Measurements from ENCODE around the gene SLC35F1.

The SLC35F1 gene

GRCh38 chr6:118083711-118084110, 176.6 kb downstream of the SLC35F1 start:
- no CpG with 5 or more reads among the region's 2 CpGs for WGBS (ENCODE audit: insufficient coverage)
- no peak overlapping the region for H3K27ac ChIP-seq (ENCODE audit: insufficient read depth in 1 of 2, low read depth in 1 of 2, low read length in 2 of 2, poor library complexity in 1 of 2, severe bottlenecking in 2 of 2)
- no peaks in the 10 kb centered on the region for H3K4me1 ChIP-seq (ENCODE audit: control extremely low read depth in 1 of 4, control insufficient read depth in 4 of 4, insufficient read depth in 4 of 4, low read length in 3 of 4)
- POLR2A ChIA-PET: no interaction called here
- CTCF ChIA-PET: no interaction called here
- H3K27me3 ChIP-seq (replicated peaks in 2 of 5; ENCODE audit: control insufficient read depth in 4 of 5, insufficient read depth in 5 of 5, low read length in 4 of 5): peaks cover 0 to 3% (median 0%) of the 10 kb centered on the region in 5 experiments
- no peak overlapping the region for H3K4me3 ChIP-seq (ENCODE audit: control insufficient read depth in 1 of 7, extremely low read depth in 1 of 7, insufficient read depth in 4 of 7, low read depth in 2 of 7, low read length in 6 of 7)
- no peaks in the 10 kb centered on the region for H3K36me3 ChIP-seq (ENCODE audit: control insufficient read depth in 4 of 4, insufficient read depth in 4 of 4, low read length in 3 of 4)
- DNase-seq: no peak
- H3K9me3 ChIP-seq (ENCODE audit: control extremely low read depth in 1 of 5, control insufficient read depth in 4 of 5, insufficient read depth in 2 of 5, low read depth in 1 of 5, low read length in 4 of 5): no peaks in the 10 kb centered on the region

- ChIA-PET CTCF (no interaction called here), POLR2A (no interaction called here)
- no peak overlapping the region for H3K4me3 ChIP-seq (ENCODE audit: control insufficient read depth in 1 of 7, extremely low read depth in 1 of 7, insufficient read depth in 4 of 7, low read depth in 2 of 7, low read length in 6 of 7)
- no peaks in the 10 kb centered on the region for H3K4me1 ChIP-seq (ENCODE audit: control extremely low read depth in 1 of 4, control insufficient read depth in 4 of 4, insufficient read depth in 4 of 4, low read length in 3 of 4)
- H3K27me3 ChIP-seq (replicated peaks in 2 of 5; ENCODE audit: control insufficient read depth in 4 of 5, insufficient read depth in 5 of 5, low read length in 4 of 5): peaks cover 0 to under 1% (median 0%) of the 10 kb centered on the region in 5 experiments
- no peaks in the 10 kb centered on the region for H3K36me3 ChIP-seq (ENCODE audit: control insufficient read depth in 4 of 4, insufficient read depth in 4 of 4, low read length in 3 of 4)
- H3K27ac ChIP-seq (ENCODE audit: insufficient read depth in 1 of 2, low read depth in 1 of 2, low read length in 2 of 2, poor library complexity in 1 of 2, severe bottlenecking in 2 of 2): no peak overlapping the region
- DNase-seq: no peak
- WGBS (ENCODE audit: insufficient coverage): 100% methylated on average over 1 of the region's 2 CpGs
- no peaks in the 10 kb centered on the region for H3K9me3 ChIP-seq (ENCODE audit: control extremely low read depth in 1 of 5, control insufficient read depth in 4 of 5, insufficient read depth in 2 of 5, low read depth in 1 of 5, low read length in 4 of 5)
Measured at GRCh38 chr6:118085665-118086064, 178.6 kb downstream of the SLC35F1 start.

DNA sequence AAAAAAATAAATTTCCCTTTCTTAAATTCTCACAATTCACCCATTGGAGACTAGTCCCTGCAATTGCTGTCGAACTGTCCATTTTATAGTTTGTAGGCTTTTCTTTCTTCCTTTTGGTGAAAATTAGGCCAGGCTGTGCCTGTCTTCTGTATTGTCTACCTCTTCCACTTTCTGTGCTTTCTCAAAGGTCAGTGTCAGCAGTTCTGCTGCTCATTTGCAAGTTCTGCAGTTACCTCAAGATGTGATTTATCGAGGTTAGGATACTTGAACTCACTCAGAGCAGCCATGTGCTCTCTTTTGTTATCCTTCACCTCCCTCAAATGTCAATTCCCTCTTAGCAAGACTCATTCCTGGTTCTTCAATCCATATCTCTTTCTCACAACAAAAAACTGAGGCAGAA, 179.1 kb downstream of the SLC35F1 start:
- WGBS (ENCODE audit: insufficient coverage): 100% methylated on average over 1 of the region's 2 CpGs
- CTCF ChIA-PET: no interaction called here
- H3K27ac ChIP-seq (ENCODE audit: insufficient read depth in 1 of 2, low read depth in 1 of 2, low read length in 2 of 2, poor library complexity in 1 of 2, severe bottlenecking in 2 of 2): no peak overlapping the region
- H3K27me3 ChIP-seq (replicated peaks in 2 of 5; ENCODE audit: control insufficient read depth in 4 of 5, insufficient read depth in 5 of 5, low read length in 4 of 5): no peaks in the 10 kb centered on the region
- H3K9me3 ChIP-seq (ENCODE audit: control extremely low read depth in 1 of 5, control insufficient read depth in 4 of 5, insufficient read depth in 2 of 5, low read depth in 1 of 5, low read length in 4 of 5): peaks cover 0 to 2% (median 0%) of the 10 kb centered on the region in 5 experiments
- no peak overlapping the region for H3K4me3 ChIP-seq (ENCODE audit: control insufficient read depth in 1 of 7, extremely low read depth in 1 of 7, insufficient read depth in 4 of 7, low read depth in 2 of 7, low read length in 6 of 7)
- no peaks in the 10 kb centered on the region for H3K4me1 ChIP-seq (ENCODE audit: control extremely low read depth in 1 of 4, control insufficient read depth in 4 of 4, insufficient read depth in 4 of 4, low read length in 3 of 4)
- H3K36me3 ChIP-seq (ENCODE audit: control insufficient read depth in 4 of 4, insufficient read depth in 4 of 4, low read length in 3 of 4): no peaks in the 10 kb centered on the region
- POLR2A ChIA-PET: no interaction called here
- no peak for DNase-seq

- ChIA-PET CTCF (no interaction called here), POLR2A (no interaction called here)
- Histone ChIP-seq H3K4me3 (ENCODE audit: control insufficient read depth in 1 of 7, extremely low read depth in 1 of 7, insufficient read depth in 4 of 7, low read depth in 2 of 7, low read length in 6 of 7) (no peak overlapping the region), H3K27ac (ENCODE audit: insufficient read depth in 1 of 2, low read depth in 1 of 2, low read length in 2 of 2, poor library complexity in 1 of 2, severe bottlenecking in 2 of 2) (no peak overlapping the region), H3K36me3 (ENCODE audit: control insufficient read depth in 4 of 4, insufficient read depth in 4 of 4, low read length in 3 of 4) (no peaks in the 10 kb centered on the region), H3K27me3 (replicated peaks in 2 of 5; ENCODE audit: control insufficient read depth in 4 of 5, insufficient read depth in 5 of 5, low read length in 4 of 5) (peaks cover 0 to 2% (median 0%) of the 10 kb centered on the region in 5 experiments), H3K9me3 (ENCODE audit: control extremely low read depth in 1 of 5, control insufficient read depth in 4 of 5, insufficient read depth in 2 of 5, low read depth in 1 of 5, low read length in 4 of 5) (peaks cover 0 to 12% (median 3%) of the 10 kb centered on the region in 5 experiments), H3K4me1 (ENCODE audit: control extremely low read depth in 1 of 4, control insufficient read depth in 4 of 4, insufficient read depth in 4 of 4, low read length in 3 of 4) (no peaks in the 10 kb centered on the region)
- DNase-seq: no peak
Measured at GRCh38 chr6:118092086-118092485, 185.0 kb downstream of the SLC35F1 start.

DNA sequence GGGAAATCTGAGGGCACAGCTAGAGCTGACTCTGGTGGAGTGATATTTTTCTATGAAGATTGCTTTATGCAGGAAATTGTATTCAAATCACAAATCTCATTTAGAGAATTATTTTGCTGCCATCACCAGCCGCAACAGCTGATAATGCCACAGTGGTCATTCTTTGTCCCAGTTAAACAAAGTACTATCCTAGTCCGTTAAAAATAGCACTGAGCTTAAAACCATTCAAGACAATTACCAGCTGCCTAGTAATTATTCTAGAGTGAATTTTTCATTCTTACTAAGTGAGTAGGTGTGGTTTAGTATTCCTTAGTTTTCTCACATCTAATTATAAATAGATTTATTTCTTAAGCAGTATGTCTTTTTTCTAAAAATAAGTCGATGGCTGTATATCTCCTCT, 190.5 kb downstream of the SLC35F1 start:
- H3K36me3 ChIP-seq (ENCODE audit: control insufficient read depth in 4 of 4, insufficient read depth in 4 of 4, low read length in 3 of 4): no peaks in the 10 kb centered on the region
- WGBS (ENCODE audit: insufficient coverage): no CpG with 5 or more reads among the region's 3 CpGs
- H3K27ac ChIP-seq (ENCODE audit: insufficient read depth in 1 of 2, low read depth in 1 of 2, low read length in 2 of 2, poor library complexity in 1 of 2, severe bottlenecking in 2 of 2): no peak overlapping the region
- no peak for DNase-seq
- H3K4me3 ChIP-seq (ENCODE audit: control insufficient read depth in 1 of 7, extremely low read depth in 1 of 7, insufficient read depth in 4 of 7, low read depth in 2 of 7, low read length in 6 of 7): no peak overlapping the region
- peaks cover 0 to 2% (median 0%) of the 10 kb centered on the region in 5 experiments for H3K27me3 ChIP-seq (replicated peaks in 2 of 5; ENCODE audit: control insufficient read depth in 4 of 5, insufficient read depth in 5 of 5, low read length in 4 of 5)
- H3K4me1 ChIP-seq (ENCODE audit: control extremely low read depth in 1 of 4, control insufficient read depth in 4 of 4, insufficient read depth in 4 of 4, low read length in 3 of 4): no peaks in the 10 kb centered on the region
- peaks cover 0 to 2% (median 1%) of the 10 kb centered on the region in 5 experiments for H3K9me3 ChIP-seq (ENCODE audit: control extremely low read depth in 1 of 5, control insufficient read depth in 4 of 5, insufficient read depth in 2 of 5, low read depth in 1 of 5, low read length in 4 of 5)
- POLR2A ChIA-PET: no interaction called here
- CTCF ChIA-PET: no interaction called here

GRCh38 chr6:118100717-118101116, 193.7 kb downstream of the SLC35F1 start:
- WGBS (ENCODE audit: insufficient coverage): no CpG with 5 or more reads among the region's 2 CpGs
- CTCF ChIA-PET: no interaction called here
- no peaks in the 10 kb centered on the region for H3K4me1 ChIP-seq (ENCODE audit: control extremely low read depth in 1 of 4, control insufficient read depth in 4 of 4, insufficient read depth in 4 of 4, low read length in 3 of 4)

DNA sequence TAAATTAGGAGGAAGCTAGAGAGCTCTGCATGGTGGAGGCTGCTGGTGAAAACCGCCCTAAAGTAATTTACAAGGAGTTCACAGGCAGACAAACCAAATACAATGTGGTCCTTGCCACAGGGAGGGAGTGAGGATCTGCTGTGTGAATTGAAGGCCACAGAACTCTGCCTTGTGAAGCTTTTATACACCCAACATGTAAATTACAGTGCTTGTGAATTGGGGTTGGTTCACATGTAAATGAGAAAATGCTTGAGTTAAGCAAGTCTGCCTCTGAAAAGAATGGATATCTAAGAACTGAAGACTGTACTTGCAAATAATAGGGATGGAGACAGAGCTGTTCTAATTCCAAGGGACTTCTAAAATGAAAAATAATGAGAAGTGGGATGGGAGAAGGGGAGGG, 194.2 kb downstream of the SLC35F1 start:
- H3K4me3 ChIP-seq (ENCODE audit: control insufficient read depth in 1 of 7, extremely low read depth in 1 of 7, insufficient read depth in 4 of 7, low read depth in 2 of 7, low read length in 6 of 7): no peak overlapping the region
- H3K4me1 ChIP-seq (ENCODE audit: control extremely low read depth in 1 of 4, control insufficient read depth in 4 of 4, insufficient read depth in 4 of 4, low read length in 3 of 4): no peaks in the 10 kb centered on the region
- no peaks in the 10 kb centered on the region for H3K36me3 ChIP-seq (ENCODE audit: control insufficient read depth in 4 of 4, insufficient read depth in 4 of 4, low read length in 3 of 4)
- peaks cover 0 to 2% (median 0%) of the 10 kb centered on the region in 5 experiments for H3K27me3 ChIP-seq (replicated peaks in 2 of 5; ENCODE audit: control insufficient read depth in 4 of 5, insufficient read depth in 5 of 5, low read length in 4 of 5)
- no peak for DNase-seq
- peaks cover 0 to 2% (median 0%) of the 10 kb centered on the region in 5 experiments for H3K9me3 ChIP-seq (ENCODE audit: control extremely low read depth in 1 of 5, control insufficient read depth in 4 of 5, insufficient read depth in 2 of 5, low read depth in 1 of 5, low read length in 4 of 5)
- H3K27ac ChIP-seq (ENCODE audit: insufficient read depth in 1 of 2, low read depth in 1 of 2, low read length in 2 of 2, poor library complexity in 1 of 2, severe bottlenecking in 2 of 2): no peak overlapping the region
- 100% methylated on average over 1 of the region's 1 CpG for WGBS (ENCODE audit: insufficient coverage)
- POLR2A ChIA-PET: no interaction called here
- CTCF ChIA-PET: no interaction called here

More at GRCh38 chr6:118100717-118101116, 193.7 kb downstream of the SLC35F1 start:
- no peak for DNase-seq
- H3K4me3 ChIP-seq (ENCODE audit: control insufficient read depth in 1 of 7, extremely low read depth in 1 of 7, insufficient read depth in 4 of 7, low read depth in 2 of 7, low read length in 6 of 7): no peak overlapping the region
- no peak overlapping the region for H3K27ac ChIP-seq (ENCODE audit: insufficient read depth in 1 of 2, low read depth in 1 of 2, low read length in 2 of 2, poor library complexity in 1 of 2, severe bottlenecking in 2 of 2)
- H3K27me3 ChIP-seq (replicated peaks in 2 of 5; ENCODE audit: control insufficient read depth in 4 of 5, insufficient read depth in 5 of 5, low read length in 4 of 5): peaks cover 0 to 2% (median 0%) of the 10 kb centered on the region in 5 experiments
- peaks cover 0 to 2% (median 0%) of the 10 kb centered on the region in 5 experiments for H3K9me3 ChIP-seq (ENCODE audit: control extremely low read depth in 1 of 5, control insufficient read depth in 4 of 5, insufficient read depth in 2 of 5, low read depth in 1 of 5, low read length in 4 of 5)
- no peaks in the 10 kb centered on the region for H3K36me3 ChIP-seq (ENCODE audit: control insufficient read depth in 4 of 4, insufficient read depth in 4 of 4, low read length in 3 of 4)
- POLR2A ChIA-PET: no interaction called here

Data from common myeloid progenitor, CD34-positive (primary cell).